Stimulated activated CD8-positive, alpha-beta memory T cell treated with anti-CD3 and anti-CD28 coated beads, Interleukin-7, amount 100 ng/mL, for 1 hour (primary cell): ENCODE results near the gene PIK3IP1.

ENCODE experiments used
- DNase-seq, 2 donors: peaks; one replicate each; pipeline ENCODE4 v3.0.0-alpha.2; 2020; ENCODE audit warnings: low read depth in 2 of 2

The PIK3IP1 gene

DNA sequence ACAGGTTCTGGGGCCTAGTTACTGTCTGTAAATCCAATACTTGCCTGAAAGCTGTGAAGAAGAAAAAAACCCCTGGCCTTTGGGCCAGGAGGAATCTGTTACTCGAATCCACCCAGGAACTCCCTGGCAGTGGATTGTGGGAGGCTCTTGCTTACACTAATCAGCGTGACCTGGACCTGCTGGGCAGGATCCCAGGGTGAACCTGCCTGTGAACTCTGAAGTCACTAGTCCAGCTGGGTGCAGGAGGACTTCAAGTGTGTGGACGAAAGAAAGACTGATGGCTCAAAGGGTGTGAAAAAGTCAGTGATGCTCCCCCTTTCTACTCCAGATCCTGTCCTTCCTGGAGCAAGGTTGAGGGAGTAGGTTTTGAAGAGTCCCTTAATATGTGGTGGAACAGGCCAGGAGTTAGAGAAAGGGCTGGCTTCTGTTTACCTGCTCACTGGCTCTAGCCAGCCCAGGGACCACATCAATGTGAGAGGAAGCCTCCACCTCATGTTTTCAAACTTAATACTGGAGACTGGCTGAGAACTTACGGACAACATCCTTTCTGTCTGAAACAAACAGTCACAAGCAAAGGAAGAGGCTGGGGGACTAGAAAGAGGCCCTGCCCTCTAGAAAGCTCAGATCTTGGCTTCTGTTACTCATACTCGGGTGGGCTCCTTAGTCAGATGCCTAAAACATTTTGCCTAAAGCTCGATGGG lies 13.5 kb downstream of the PIK3IP1 start:
- DNase-seq = no peak

DNA sequence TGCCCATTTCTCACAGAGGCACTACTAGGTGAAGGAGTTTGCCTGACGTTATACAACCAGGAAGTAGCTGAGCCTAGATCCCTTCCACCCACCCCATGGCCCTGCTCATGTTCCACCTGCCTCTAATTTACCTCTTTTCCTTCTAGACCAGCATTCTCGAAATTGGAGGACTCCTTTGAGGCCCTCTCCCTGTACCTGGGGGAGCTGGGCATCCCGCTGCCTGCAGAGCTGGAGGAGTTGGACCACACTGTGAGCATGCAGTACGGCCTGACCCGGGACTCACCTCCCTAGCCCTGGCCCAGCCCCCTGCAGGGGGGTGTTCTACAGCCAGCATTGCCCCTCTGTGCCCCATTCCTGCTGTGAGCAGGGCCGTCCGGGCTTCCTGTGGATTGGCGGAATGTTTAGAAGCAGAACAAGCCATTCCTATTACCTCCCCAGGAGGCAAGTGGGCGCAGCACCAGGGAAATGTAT lies 14.1 kb downstream of the PIK3IP1 start:
- no peak for DNase-seq

DNA sequence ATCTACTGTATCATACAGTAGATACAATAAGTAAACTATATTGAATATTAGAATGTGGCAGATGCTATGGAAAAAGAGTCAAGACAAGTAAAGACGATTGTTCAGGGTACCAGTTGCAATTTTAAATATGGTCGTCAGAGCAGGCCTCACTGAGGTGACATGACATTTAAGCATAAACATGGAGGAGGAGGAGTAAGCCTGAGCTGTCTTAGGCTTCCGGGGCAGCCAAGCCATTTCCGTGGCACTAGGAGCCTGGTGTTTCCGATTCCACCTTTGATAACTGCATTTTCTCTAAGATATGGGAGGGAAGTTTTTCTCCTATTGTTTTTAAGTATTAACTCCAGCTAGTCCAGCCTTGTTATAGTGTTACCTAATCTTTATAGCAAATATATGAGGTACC lies 14.5 kb downstream of the PIK3IP1 start:
- DNase-seq = no peak

DNA sequence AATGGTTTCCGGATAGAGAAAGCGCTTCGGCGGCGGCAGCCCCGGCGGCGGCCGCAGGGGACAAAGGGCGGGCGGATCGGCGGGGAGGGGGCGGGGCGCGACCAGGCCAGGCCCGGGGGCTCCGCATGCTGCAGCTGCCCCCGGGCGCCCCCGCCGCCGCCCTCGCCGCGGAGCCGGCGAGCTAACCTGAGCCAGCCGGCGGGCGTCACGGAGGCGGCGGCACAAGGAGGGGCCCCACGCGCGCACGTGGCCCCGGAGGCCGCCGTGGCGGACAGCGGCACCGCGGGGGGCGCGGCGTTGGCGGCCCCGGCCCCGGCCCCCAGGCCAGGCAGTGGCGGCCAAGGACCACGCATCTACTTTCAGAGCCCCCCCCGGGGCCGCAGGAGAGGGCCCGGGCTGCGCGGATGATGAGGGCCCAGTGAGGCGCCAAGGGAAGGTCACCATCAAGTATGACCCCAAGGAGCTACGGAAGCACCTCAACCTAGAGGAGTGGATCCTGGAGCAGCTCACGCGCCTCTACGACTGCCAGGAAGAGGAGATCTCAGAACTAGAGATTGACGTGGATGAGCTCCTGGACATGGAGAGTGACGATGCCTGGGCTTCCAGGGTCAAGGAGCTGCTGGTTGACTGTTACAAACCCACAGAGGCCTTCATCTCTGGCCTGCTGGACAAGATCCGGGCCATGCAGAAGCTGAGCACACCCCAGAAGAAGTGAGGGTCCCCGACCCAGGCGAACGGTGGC lies 15.7 kb downstream of the PIK3IP1 start:
- DNase-seq = no peak

DNA sequence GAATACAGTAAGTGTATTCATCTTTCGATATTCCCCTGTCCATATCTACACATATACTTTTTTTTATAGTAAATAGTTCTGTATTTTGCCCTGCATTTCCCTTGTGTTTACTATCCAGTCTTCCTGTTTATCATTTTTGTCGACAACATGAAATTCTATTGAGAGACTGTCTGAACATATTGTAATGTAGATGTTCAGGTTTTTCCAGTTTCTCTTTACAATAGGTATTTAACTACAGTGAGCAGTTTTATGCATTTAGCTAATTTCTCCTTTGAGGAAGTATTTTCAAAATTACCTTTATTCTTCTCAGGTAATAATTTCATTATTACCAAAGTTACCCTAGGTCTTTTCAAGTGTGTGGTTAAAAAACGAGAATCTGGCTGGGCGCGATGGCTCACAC lies 16.7 kb downstream of the PIK3IP1 start:
- no peak for DNase-seq

DNA sequence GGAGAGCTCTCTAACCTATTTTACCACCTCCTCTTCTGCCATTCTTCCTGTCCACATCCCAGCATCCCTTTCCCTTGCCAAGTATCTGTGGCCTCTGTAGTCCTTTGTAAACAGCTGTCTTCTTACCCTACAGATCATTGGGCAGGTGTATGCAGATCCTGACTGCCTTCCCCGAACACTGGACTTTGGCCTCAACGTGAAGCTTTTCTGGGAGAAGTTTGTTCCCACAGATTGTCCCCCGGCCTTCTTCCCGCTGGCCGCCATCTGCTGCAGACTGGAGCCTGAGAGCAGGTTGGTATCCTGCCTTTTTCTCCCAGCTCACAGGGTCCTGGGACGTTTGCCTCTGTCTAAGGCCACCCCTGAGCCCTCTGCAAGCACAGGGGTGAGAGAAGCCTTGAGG lies 17.3 kb downstream of the PIK3IP1 start:
- DNase-seq = no peak

DNA sequence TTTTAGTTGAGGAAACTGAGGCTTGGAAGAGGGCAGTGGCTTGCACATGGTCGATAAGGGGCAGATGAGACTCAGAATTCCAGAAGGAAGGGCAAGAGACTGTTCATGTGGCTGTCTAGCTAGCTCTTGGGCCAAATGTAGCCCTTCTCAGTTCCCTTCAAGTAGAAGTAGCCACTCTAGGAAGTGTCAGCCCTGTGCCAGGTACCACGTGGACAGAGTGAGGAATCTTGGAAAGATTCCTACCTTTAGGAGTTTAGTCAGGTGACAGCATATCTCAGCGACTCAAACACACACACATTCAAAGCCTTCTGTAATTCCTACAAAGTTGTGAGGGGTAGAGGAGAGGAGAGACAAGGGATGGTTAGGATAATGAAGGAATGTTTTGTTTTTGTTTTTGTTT lies 18.3 kb downstream of the PIK3IP1 start:
- DNase-seq = no peak

DNA sequence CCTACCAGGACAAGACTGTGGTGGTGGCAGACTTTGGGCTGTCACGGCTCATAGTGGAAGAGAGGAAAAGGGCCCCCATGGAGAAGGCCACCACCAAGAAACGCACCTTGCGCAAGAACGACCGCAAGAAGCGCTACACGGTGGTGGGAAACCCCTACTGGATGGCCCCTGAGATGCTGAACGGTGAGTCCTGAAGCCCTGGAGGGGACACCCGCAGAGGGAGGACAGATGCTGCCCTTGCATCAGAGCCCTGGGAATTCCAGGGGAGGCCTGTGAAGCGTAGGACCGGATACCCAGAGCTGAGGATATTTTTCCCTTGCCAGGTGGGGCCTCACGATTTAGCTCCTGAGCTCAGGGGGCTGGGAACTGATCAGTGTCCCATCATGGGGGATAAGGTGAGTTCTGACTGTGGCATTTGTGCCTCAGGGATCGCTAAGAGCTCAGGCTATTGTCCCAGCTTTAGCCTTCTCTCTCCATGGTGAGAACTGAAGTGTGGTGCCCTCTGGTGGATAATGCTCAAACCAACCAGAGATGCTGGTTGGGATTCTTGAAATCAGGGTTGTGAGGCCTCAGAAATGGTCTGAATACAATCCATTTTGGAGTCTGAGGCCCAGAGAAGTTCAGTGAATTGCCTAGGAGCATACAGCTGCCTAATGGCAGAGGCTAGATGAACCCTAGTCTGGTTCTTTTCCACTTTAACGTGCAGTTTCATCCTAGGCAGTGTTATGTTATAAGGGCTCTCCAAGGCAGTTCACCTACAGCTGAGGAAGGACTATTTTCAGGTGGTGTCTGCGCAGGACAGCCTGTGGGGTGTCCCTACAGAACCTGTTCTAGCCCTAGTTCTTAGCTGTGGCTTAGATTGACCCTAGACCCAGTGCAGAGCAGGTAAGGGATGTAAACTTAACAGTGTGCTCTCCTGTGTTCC lies 19.5 kb downstream of the PIK3IP1 start:
- peak in 1 of 2 donors; percentile 34 for DNase-seq

DNA sequence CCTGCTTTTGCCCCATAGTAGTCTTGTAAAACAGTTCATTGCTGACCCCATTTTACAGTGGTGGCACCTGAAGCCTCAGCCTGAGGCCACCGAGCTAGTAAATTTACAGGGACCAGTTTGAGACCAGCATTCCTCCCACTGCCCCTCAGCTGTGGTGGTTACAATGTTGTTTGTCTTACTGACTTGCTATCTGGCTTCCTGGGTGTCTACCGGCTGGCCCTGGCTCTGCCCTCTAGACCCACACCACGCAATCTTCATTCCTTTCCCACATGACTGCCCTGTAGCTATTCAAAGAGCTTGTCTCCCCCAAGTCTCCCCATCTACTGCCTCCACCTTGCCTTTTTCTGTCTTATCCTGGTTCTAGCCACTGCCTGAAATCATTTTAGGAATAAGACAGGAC lies 20.8 kb downstream of the PIK3IP1 start:
- no peak for DNase-seq

DNA sequence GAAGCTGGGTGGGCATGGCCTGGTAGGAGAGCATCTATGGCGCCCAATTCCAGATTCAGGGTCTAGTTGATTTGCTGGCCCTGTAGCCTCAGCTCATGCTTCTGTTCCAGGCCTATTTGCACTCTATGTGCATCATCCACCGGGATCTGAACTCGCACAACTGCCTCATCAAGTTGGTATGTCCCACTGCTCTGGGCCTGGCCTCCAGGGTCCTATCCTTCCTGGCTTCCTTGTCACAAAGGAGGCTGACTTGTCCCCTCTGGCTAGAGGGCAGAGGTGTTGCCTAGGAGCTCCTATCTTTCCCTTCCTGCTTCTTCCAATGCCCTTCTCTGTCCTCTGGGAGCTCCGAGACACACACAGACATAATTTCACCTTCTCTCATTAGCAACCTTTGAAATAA lies 21.3 kb downstream of the PIK3IP1 start:
- DNase-seq = no peak

DNA sequence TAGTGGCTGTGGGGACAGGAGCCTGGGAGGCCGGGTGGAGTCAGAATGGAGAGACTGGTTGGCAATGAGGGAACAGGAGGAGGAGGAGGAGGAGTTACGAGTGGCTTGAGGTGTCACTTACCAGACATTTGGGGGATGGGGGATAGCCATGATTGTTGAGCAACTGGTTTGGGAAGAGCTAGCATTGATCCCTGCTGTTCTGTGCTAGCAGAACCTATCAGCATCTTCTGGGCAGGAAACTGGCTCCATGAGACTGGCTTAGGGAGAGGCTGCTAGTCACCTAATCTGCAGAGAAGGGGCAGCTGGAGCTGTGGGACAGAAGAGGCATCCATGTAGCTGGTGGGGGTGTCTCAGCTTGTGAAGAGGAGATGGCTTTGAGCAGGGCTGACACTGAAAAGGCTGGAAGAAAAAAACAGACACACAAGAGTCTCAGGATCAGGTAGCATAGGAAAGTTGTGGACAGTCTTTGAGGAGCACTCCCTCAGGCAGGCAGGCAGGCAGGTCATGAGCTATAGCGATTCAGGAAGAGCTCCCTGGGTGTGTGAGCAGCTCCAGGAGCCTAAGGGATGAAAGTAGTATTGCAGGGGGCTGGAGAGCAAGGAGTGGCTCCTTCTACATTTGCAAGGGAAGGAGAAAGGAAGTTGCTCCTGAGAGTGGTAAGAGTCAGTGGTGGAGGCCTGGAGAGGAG lies 22.3 kb downstream of the PIK3IP1 start:
- no peak for DNase-seq

DNA sequence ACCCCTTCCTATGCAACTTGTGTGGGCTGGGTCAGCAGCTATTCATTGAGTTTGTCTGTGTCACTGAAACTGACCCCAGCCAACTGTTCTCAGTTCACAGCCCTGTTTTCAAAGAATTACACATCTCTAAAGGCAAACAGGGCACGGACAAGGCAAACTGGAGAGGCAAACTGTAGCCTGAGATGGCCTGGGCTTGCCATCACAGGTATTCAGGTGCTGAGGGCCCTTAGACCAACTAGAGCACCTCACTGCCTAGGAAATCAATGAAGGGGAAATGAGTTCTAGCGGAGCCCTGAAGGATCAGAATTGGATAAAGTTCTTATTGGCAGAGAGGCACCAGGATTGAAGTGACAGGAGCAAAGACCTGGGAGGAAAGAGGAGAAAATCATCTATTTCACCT lies 24.0 kb downstream of the PIK3IP1 start:
- DNase-seq = no peak

DNA sequence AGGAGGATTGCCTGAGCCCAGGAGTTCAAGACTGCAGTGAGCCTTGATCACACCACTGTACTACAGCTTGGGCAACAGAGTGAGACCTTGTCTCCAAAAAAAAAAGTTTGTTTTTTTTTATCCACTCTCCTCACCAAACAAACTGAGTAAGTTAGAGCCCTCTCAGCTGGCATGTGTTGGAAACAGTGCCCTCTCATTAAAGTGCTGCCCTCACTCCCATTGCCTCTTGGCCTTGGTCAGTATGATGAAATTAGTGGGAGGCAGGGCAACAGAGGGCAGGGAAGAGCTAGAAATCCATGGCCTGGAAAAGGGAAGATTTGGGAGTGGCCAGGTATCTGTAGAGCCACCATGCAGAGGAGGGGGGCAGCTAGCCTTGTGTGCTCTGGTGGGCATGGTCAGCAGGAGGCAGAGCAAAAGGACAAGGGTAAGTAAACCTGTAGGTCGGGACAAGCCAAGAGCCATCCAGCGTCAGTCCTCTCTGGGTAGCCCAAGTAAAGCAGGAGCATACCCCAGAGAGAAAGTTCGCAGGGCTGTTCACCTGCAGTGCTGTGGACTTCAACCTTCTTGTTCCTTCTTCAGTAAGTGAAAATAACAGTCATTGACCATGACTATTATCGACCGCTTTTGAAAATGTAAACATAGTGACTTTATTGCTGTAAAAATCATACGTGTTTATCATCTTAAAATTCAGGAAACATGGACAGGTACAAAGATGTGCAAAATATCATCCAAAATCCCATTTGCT lies 28.2 kb downstream of the PIK3IP1 start:
- DNase-seq = no peak

DNA sequence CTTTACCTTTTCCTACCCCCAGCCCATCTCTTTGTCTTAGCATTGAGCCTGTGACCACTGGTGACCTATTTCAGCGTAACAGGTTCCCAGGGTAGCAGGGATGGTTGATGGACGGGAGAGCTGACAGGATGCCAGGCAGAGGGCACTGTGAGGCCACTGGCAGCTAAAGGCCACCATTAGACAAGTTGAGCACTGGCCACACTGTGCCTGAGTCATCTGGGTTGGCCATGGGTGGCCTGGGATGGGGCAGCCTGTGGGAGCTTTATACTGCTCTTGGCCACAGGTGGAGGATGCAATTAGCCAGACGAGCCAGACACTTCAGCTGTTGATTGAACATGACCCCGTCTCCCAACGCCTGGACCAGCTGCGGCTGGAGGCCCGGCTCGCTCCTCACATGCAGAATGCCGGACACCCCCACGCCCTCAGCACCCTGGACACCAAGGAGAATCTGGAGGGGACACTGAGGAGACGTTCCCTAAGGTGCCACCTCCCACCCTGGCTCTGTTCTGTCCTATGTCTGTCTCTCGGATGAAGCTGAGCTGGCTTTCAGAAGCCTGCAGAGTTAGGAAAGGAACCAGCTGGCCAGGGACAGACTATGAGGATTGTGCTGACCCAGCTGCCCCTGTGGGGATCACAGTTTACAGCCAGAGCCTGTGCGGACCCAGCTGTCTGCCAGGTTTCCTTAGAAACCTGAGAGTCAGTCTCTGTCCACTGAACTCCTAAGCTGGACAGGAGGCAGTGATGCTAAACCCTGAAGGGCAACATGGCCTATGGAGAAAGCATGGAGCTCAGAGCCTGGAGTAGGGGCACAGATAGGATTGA lies 29.8 kb downstream of the PIK3IP1 start:
- DNase-seq = no peak

DNA sequence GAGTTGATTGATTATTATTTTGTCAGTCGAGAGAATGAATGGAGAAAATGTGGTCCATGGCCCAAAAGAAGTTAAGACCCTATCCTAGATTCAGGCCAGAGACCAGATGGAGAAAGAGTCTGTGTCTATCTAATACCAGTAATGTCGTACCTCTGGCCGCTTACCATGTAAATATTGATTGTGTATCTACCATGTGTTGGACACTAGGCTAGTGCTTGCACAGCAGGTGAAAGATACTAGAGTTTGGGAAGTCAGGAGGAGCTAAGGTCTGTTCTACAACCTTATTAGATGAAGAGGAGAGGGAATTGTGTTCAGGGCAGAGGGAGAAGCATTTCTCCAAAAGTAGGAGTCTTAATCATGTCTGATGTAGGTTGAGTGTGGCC lies 31.8 kb downstream of the PIK3IP1 start:
- DNase-seq = no peak

DNA sequence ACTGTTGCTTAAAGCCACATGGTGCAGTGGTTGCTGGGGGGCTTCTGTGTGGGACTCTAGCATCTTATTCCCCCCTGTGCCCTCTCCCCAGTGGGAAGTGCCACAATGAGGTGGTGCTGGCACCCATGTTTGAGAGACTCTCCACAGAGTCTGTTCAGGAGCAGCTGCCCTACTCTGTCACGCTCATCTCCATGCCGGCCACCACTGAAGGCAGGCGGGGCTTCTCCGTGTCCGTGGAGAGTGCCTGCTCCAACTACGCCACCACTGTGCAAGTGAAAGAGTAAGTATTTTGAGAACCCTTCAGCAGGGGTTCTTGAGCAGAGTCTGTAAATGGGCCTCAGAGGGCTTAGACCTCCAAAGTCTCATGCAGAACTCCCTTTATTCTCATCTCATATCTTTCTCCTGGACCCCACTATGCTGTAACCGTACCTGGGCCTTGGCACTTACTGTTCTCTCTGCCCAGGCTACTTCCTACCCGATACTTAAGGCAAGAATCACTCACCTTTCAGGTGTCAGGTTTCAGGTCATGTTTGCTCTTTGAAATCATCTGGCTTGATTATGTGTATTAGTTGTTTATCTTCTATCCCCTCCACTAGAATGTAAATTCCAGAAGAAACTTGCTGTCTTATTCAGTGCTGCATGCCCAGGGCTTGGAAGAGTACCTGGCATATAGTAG lies 32.4 kb downstream of the PIK3IP1 start:
- no peak for DNase-seq

DNA sequence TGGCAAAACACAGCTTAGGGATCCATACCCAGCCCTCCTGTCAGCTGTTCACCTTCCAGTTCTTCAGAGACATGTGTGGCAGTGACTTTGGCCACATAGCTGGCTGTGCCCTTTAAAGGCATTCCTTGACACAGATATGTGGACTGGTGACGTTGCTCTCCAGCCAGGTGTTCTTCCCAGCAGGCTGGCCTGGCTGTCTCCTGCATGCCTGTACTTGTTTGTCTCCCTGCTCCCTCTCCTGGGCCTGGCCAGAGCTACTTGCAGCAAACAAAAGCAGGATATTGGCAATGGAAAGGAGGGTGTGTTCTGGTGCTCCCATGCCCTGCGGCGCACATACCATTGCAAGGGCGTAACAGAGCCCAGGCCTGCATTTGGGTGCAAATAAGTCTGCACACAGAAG lies 38.3 kb downstream of the PIK3IP1 start:
- DNase-seq = no peak

DNA sequence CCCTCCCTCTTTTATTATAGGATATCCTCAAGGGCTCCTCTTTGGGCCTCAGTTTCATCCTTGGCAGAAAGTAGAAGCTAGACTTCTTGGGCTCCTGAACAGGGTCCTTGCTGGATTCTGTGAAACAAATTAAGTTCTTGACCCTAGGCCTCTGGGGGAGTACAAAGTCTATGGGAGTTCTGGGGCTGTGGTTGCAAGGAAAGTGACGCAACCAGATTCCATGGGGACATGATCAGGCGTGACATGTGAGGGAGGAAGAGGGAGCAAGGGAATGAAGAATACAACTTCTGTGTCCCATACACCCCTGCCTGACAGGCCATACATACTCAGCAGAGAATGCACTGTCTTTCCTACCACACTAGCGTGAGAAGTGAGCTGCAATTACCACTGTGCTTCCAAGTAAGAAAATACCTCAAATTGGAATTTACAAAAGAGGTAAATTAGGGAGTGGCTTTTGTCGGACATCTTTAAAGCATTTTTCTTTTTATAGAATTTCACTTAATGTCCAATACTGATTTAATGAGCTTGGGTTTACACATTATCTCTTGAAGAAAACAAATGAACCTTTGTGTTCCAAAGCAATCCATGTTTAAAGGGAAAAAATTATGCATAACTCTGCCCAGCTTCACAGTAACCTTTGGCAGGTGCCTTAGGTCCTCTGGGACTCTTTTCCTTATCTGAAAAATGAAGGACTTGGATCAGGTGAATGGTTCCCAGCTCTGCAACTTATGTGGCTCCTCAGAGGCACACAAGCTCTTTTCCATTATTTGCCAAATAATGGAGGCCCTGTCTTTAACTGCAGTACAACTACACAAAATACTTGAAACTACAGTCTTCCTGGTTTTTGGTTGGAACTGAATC lies 41.3 kb downstream of the PIK3IP1 start:
- no peak for DNase-seq
